Vagina (tissue), 2 donors: ENCODE data around the gene RNASE1.

ENCODE experiments used
- POLR2A ChIP-seq, 2 donors: fragments of 450-650 bp; IDR thresholded peaks; one replicate each; pipeline ENCODE4 v1.6.1; 2017; ENCODE audit warnings: antibody characterized with exemption in 2 of 2, mild to moderate bottlenecking in 2 of 2, moderate library complexity in 2 of 2
- POLR2AphosphoS5 ChIP-seq, 2 donors: sonication (generic); formaldehyde crosslinking; IDR thresholded peaks; one replicate each; pipeline ENCODE4 v1.9.0; 2017; ENCODE audit warnings: antibody characterized with exemption in 2 of 2, mild to moderate bottlenecking in 2 of 2, low read depth in 1 of 2; ENCODE audit not compliant: insufficient read depth in 1 of 2
- TF ChIP-seq, protein P1 (sequence below), 3 experiments: fragments of 450-650 bp in 2 of 3; fragments of 200-600 bp in 1 of 3; sonication (generic) in 1 of 3; IDR thresholded peaks; one replicate each; pipeline ENCODE4 v1.5.1; 2017 to 2019; ENCODE audit warnings: antibody characterized with exemption in 3 of 3, mild to moderate bottlenecking in 2 of 3, moderate library complexity in 2 of 3

DNA sequence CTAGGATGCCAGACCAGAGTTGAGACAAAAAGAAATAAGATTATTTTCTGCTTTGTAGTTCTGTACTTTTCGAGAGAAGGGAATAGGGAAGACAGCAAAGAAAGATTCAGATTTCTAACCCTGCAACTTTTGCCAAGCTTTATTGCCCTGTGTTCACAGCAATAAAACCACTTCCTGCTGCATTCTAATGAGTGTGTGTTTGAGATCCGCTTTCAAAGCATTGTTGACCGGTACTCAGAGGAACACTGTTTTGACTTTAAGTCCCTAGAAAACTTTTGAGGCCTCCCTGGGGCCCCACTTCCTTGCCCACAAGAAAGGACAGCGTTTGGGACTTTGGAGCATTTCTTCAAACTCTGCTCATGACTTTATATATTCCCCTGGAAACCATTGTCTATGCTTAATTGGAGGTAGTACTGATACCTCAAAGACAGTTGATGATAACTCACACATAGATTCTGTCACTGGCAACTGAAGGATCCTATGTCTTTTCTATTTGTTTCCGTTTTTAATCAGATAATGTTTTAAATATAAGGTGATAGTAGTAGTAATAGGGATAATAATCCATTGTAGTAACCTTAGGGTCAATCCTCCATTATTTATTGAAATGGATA is 20.3 kb downstream of the RNASE1 start:
- TF ChIP-seq, protein P1, sequence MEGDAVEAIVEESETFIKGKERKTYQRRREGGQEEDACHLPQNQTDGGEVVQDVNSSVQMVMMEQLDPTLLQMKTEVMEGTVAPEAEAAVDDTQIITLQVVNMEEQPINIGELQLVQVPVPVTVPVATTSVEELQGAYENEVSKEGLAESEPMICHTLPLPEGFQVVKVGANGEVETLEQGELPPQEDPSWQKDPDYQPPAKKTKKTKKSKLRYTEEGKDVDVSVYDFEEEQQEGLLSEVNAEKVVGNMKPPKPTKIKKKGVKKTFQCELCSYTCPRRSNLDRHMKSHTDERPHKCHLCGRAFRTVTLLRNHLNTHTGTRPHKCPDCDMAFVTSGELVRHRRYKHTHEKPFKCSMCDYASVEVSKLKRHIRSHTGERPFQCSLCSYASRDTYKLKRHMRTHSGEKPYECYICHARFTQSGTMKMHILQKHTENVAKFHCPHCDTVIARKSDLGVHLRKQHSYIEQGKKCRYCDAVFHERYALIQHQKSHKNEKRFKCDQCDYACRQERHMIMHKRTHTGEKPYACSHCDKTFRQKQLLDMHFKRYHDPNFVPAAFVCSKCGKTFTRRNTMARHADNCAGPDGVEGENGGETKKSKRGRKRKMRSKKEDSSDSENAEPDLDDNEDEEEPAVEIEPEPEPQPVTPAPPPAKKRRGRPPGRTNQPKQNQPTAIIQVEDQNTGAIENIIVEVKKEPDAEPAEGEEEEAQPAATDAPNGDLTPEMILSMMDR (IDR thresholded peaks at IDR 0.05), result no peak
- TF ChIP-seq POLR2A (IDR thresholded peaks at IDR 0.05), result no peak
- TF ChIP-seq POLR2AphosphoS5 (IDR thresholded peaks at IDR 0.05; ENCODE audit: insufficient read depth in 1 of 2, low read depth in 1 of 2), result no peak
